ENCODE data around the gene KCNH3.

Gene KCNH3

DNA sequence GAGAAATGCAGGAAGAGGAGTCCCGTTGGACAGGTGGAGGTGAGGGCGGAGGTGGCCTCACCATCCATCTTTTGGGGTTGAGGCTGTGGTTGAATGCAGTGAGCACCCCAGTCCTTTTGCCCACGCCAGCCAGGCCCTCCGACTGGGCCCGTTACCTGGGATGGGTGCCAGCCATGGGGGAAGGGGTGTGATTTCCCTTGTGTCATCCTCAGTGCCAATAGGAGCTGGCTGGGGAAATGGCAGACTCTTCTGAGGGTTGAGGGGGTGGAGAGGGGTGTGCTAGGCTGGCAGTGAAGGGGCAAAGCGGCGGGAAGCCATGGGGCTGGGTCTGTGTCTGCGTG lies 9.6 kb downstream of the KCNH3 start:
- TF ChIP-seq TAF1 (IDR thresholded peaks at IDR 0.05; ENCODE audit: borderline replicate concordance, insufficient read depth, low read length) (no peak), POLR2AphosphoS5 (IDR thresholded peaks at IDR 0.05; ENCODE audit: low read depth, low read length) (no peak), SIN3A (IDR thresholded peaks at IDR 0.05; ENCODE audit: borderline replicate concordance, insufficient read depth, low read length) (no peak), FOXP2 (optimal IDR thresholded peaks at IDR 0.05; ENCODE audit: borderline replicate concordance, extremely low read depth, extremely low read length, insufficient read depth) (no peak)
- TF ChIP-seq, protein P1, sequence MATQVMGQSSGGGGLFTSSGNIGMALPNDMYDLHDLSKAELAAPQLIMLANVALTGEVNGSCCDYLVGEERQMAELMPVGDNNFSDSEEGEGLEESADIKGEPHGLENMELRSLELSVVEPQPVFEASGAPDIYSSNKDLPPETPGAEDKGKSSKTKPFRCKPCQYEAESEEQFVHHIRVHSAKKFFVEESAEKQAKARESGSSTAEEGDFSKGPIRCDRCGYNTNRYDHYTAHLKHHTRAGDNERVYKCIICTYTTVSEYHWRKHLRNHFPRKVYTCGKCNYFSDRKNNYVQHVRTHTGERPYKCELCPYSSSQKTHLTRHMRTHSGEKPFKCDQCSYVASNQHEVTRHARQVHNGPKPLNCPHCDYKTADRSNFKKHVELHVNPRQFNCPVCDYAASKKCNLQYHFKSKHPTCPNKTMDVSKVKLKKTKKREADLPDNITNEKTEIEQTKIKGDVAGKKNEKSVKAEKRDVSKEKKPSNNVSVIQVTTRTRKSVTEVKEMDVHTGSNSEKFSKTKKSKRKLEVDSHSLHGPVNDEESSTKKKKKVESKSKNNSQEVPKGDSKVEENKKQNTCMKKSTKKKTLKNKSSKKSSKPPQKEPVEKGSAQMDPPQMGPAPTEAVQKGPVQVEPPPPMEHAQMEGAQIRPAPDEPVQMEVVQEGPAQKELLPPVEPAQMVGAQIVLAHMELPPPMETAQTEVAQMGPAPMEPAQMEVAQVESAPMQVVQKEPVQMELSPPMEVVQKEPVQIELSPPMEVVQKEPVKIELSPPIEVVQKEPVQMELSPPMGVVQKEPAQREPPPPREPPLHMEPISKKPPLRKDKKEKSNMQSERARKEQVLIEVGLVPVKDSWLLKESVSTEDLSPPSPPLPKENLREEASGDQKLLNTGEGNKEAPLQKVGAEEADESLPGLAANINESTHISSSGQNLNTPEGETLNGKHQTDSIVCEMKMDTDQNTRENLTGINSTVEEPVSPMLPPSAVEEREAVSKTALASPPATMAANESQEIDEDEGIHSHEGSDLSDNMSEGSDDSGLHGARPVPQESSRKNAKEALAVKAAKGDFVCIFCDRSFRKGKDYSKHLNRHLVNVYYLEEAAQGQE (IDR thresholded peaks at IDR 0.05; ENCODE audit: insufficient read depth in 1 of 2, low read depth in 2 of 2, low read length in 2 of 2) = no peak

DNA sequence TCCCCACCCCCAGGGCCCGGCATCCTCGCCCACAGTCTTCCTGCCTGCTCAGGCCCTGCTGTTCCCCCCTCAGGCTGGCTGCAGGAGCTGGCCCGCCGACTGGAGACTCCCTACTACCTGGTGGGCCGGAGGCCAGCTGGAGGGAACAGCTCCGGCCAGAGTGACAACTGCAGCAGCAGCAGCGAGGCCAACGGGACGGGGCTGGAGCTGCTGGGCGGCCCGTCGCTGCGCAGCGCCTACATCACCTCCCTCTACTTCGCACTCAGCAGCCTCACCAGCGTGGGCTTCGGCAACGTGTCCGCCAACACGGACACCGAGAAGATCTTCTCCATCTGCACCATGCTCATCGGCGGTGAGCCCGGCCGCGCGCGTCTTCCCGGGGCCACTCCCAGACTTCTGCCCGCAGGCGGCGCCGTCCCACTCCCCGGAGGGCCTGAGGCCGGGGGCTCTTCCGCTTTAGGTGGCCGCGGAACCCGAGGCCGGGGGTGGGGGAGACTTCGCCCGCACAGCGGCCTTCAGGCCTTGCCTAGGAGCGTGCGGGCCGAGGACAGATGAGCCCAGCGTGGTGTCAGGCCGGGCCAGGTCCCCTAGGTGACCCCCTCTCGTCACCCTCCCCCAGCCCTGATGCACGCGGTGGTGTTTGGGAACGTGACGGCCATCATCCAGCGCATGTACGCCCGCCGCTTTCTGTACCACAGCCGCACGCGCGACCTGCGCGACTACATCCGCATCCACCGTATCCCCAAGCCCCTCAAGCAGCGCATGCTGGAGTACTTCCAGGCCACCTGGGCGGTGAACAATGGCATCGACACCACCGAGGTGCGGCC lies 10.2 kb downstream of the KCNH3 start:
- no peak for TF ChIP-seq FOXP2 (optimal IDR thresholded peaks at IDR 0.05; ENCODE audit: borderline replicate concordance, extremely low read depth, extremely low read length, insufficient read depth)
- no peak for TF ChIP-seq TAF1 (IDR thresholded peaks at IDR 0.05; ENCODE audit: borderline replicate concordance, insufficient read depth, low read length)
- TF ChIP-seq, protein P1 (IDR thresholded peaks at IDR 0.05; ENCODE audit: insufficient read depth in 1 of 2, low read depth in 2 of 2, low read length in 2 of 2) = no peak
- no peak for TF ChIP-seq SIN3A (IDR thresholded peaks at IDR 0.05; ENCODE audit: borderline replicate concordance, insufficient read depth, low read length)
- no peak for TF ChIP-seq POLR2AphosphoS5 (IDR thresholded peaks at IDR 0.05; ENCODE audit: low read depth, low read length)

DNA sequence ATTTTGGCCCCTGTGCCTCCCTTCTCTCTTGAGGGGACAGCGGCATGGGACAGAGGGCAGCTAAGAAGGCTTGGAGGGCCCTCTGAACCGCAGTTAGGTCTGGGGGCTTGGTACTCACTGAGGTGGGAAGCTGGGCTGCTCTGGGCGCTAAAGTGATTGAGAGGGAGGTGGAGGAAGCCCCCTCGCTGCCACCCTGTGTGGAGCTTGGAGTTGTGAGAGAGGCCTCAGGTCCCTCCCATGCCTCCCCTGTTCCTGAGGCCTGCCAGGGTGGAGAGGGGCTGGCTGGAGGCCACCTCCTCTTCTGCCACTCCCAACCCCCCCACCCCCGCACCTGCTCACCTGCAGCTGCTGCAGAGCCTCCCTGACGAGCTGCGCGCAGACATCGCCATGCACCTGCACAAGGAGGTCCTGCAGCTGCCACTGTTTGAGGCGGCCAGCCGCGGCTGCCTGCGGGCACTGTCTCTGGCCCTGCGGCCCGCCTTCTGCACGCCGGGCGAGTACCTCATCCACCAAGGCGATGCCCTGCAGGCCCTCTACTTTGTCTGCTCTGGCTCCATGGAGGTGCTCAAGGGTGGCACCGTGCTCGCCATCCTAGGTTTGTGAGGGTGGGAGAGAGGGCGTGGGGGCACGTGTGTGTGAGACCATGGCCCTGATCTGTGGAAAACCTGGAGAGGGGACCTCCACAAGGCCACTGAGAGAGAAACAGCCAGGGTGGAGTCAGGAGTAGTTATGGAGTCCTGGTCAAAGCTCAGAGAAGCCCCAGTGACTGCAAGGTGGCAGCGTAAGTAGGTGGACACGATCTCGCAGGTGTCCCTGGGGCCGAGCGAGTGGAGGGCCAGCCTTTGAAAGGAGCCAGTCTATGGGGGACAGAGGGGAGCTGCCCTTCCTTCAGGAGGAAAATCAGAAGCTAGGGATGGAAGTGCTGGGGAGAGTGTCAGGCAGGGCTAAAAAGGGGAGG lies 11.2 kb downstream of the KCNH3 start:
- TF ChIP-seq, protein P1 (IDR thresholded peaks at IDR 0.05; ENCODE audit: insufficient read depth in 1 of 2, low read depth in 2 of 2, low read length in 2 of 2) = no peak
- TF ChIP-seq FOXP2 (optimal IDR thresholded peaks at IDR 0.05; ENCODE audit: borderline replicate concordance, extremely low read depth, extremely low read length, insufficient read depth) = no peak
- no peak for TF ChIP-seq TAF1 (IDR thresholded peaks at IDR 0.05; ENCODE audit: borderline replicate concordance, insufficient read depth, low read length)
- TF ChIP-seq SIN3A (IDR thresholded peaks at IDR 0.05; ENCODE audit: borderline replicate concordance, insufficient read depth, low read length) = no peak
- TF ChIP-seq POLR2AphosphoS5 (IDR thresholded peaks at IDR 0.05; ENCODE audit: low read depth, low read length) = no peak

DNA sequence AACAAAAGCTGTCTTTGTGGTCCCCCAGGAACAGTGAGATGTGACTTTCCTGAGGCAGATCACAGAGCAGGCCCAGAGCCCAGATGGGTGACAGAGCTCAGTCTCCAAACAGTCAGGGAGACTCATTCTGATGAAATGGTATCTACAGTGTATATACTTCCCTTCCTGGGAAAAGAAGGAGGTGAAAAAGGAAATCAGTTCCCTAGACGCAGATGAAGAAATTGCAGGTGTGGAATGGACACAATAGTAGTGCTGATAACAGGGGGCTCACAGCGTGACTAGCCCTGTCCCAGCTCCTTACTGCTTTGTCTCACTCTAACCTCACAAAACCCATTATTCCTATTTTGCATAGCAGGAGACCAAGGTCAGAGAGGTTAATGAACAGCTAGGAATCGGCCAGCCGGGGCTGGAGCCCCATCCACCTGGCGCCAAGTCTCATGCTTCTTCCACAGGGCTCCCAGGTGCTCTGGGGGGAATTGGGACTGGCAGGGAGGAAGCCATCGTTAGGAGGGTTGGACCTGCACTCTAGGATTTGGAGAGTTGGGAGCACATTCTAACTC lies 11.9 kb downstream of the KCNH3 start:
- TF ChIP-seq TAF1 (IDR thresholded peaks at IDR 0.05; ENCODE audit: borderline replicate concordance, insufficient read depth, low read length) (no peak), FOXP2 (optimal IDR thresholded peaks at IDR 0.05; ENCODE audit: borderline replicate concordance, extremely low read depth, extremely low read length, insufficient read depth) (no peak), SIN3A (IDR thresholded peaks at IDR 0.05; ENCODE audit: borderline replicate concordance, insufficient read depth, low read length) (no peak), POLR2AphosphoS5 (IDR thresholded peaks at IDR 0.05; ENCODE audit: low read depth, low read length) (no peak)
- TF ChIP-seq, protein P1 (IDR thresholded peaks at IDR 0.05; ENCODE audit: insufficient read depth in 1 of 2, low read depth in 2 of 2, low read length in 2 of 2) = no peak

Measured in PFSK-1 (cell line).